Measurements from ENCODE around the gene AUTS2.

The AUTS2 gene

DNA sequence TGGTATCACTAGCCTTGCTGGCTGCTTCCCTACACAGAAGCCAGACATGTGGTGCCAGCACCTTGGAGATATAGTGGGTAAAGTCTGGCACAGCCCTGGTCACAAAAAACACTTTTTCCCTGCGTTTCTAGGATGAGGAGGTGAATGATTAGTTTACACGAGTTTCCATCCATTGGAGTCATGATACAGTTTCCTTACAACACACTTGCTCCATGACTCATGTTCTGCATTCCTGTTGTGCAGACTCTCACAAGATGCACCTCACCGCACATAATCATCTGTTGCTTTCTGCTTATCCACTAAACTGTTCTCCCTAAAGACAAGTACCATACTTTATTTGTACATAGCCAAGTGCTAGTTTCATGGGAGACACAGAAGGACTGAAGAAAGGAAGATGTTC, 786.6 kb downstream of the AUTS2 start:
- Histone ChIP-seq H3K36me3 (ENCODE audit: control insufficient read depth, insufficient read depth, low read length) (no peaks in the 10 kb centered on the region), H3K4me3 (ENCODE audit: low read length) (no peak overlapping the region), H3K9ac (ENCODE audit: low read length) (no peak overlapping the region), H3K27ac (ENCODE audit: low read depth, low read length) (no peak overlapping the region), H3K27me3 (ENCODE audit: control insufficient read depth, insufficient read depth, low read length) (no peaks in the 10 kb centered on the region), H3K4me1 (ENCODE audit: control insufficient read depth, insufficient read depth, low read length) (peaks cover 9% of the 10 kb centered on the region)

DNA sequence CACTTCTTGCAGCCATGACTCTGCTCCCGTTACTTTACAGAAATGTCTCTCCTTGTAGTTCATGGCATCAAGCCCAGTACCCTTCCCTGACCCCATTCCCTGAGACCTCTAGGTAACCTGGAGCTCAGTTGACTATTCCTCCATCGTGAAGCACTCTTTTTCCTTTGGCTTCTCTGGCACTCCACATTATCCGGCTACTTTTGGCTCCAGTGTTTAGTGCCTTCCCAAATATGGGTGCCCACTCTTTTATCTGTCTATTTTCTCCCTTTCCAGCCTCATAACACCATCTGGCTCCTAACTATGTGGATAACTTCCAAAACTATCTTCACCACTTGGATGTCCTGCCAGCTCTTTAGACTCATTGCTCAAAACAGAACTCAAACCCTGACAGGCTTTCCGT, 788.9 kb downstream of the AUTS2 start:
- no peaks in the 10 kb centered on the region for H3K27me3 ChIP-seq (ENCODE audit: control insufficient read depth, insufficient read depth, low read length)
- no peaks in the 10 kb centered on the region for H3K36me3 ChIP-seq (ENCODE audit: control insufficient read depth, insufficient read depth, low read length)
- no peak overlapping the region for H3K4me3 ChIP-seq (ENCODE audit: low read length)
- H3K27ac ChIP-seq (ENCODE audit: low read depth, low read length), result no peak overlapping the region
- H3K9ac ChIP-seq (ENCODE audit: low read length), result no peak overlapping the region
- peaks cover 4% of the 10 kb centered on the region for H3K4me1 ChIP-seq (ENCODE audit: control insufficient read depth, insufficient read depth, low read length)

DNA sequence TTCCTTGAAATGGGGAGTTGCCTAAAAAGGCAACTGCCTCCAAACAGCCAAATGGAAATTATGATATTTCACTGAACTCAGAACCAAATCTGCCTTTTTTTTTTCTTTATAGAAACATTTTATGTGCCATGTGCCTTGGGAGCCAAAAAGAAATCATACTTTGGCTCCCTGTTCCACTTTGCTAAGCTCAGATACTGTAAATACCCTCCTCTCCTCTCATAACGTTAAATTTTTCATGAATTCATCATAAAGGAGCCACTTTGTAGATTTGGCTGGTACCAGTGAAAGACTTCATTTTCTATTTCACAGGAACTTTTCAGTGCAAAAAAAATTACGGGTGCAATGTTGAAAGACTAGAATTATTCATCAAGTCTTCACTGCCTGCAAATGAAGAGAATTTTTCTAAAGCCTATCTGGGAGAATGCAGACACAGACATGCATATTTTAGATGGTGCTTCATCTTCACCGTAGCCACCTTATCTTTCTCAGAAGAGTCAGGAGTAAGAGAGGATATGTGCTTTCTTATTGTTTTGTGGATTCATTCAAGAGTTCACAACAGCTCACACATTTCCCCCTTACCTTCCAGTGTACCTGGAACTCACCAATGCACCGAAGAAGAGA, 791.4 kb downstream of the AUTS2 start:
- H3K27me3 ChIP-seq (ENCODE audit: control insufficient read depth, insufficient read depth, low read length), result no peaks in the 10 kb centered on the region
- H3K36me3 ChIP-seq (ENCODE audit: control insufficient read depth, insufficient read depth, low read length), result no peaks in the 10 kb centered on the region
- H3K9ac ChIP-seq (ENCODE audit: low read length), result no peak overlapping the region
- H3K4me3 ChIP-seq (ENCODE audit: low read length), result no peak overlapping the region
- peaks cover 4% of the 10 kb centered on the region for H3K4me1 ChIP-seq (ENCODE audit: control insufficient read depth, insufficient read depth, low read length)
- H3K27ac ChIP-seq (ENCODE audit: low read depth, low read length), result no peak overlapping the region

DNA sequence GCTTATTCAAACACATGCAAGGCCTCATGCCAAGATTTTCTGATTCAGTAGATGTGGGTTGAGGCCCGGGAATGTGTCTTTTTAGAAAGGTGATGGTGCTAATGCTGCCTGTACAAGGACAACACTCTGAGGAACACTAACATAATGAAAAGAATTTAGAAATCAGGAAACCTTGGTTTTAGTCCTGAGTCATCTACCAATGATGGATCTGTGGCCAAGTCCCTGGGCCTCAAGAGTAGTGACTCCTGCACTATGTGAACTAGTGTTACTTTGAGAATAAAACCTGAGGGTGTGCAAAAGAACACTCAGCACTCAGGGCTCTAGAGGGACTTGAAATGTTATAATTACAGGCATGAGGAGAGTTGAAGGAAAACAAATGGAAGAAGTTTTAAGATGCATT, 792.0 kb downstream of the AUTS2 start:
- H3K36me3 ChIP-seq (ENCODE audit: control insufficient read depth, insufficient read depth, low read length), result no peaks in the 10 kb centered on the region
- no peak overlapping the region for H3K27ac ChIP-seq (ENCODE audit: low read depth, low read length)
- H3K4me1 ChIP-seq (ENCODE audit: control insufficient read depth, insufficient read depth, low read length), result peaks cover 4% of the 10 kb centered on the region
- H3K27me3 ChIP-seq (ENCODE audit: control insufficient read depth, insufficient read depth, low read length), result no peaks in the 10 kb centered on the region
- no peak overlapping the region for H3K9ac ChIP-seq (ENCODE audit: low read length)
- H3K4me3 ChIP-seq (ENCODE audit: low read length), result no peak overlapping the region

DNA sequence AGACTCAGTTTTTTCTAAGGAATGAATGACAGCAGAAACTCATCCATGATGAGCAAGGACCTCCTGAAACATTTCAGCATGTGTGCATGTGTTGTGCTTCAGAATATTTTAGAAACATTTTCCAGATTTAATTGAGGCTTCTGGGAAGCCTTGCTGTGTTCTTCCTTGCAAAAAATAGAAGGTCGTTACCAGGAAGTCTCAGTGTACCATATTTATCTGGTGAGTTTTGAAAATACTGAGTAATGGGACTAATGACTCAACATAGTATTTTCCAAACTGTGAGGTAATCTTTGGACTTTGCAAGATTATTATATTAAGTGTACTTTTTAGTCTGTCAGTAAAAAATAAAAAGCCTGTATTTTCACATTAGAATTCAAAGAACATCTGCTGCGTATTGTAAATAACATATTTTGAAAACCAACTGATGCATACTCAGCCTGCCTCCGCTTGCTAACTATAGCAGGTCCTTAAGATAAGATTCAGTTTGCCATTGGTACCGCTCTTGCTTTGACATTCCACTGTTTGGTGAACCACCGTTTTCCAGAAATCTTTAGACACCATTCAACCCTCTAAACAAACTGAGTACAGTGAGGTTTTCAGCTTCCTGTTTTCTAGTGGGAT, 794.1 kb downstream of the AUTS2 start:
- Histone ChIP-seq H3K4me3 (ENCODE audit: low read length) (no peak overlapping the region), H3K4me1 (ENCODE audit: control insufficient read depth, insufficient read depth, low read length) (no peaks in the 10 kb centered on the region), H3K9ac (ENCODE audit: low read length) (no peak overlapping the region), H3K27me3 (ENCODE audit: control insufficient read depth, insufficient read depth, low read length) (no peaks in the 10 kb centered on the region), H3K36me3 (ENCODE audit: control insufficient read depth, insufficient read depth, low read length) (no peaks in the 10 kb centered on the region), H3K27ac (ENCODE audit: low read depth, low read length) (peak overlapping the region; percentile 42)

DNA sequence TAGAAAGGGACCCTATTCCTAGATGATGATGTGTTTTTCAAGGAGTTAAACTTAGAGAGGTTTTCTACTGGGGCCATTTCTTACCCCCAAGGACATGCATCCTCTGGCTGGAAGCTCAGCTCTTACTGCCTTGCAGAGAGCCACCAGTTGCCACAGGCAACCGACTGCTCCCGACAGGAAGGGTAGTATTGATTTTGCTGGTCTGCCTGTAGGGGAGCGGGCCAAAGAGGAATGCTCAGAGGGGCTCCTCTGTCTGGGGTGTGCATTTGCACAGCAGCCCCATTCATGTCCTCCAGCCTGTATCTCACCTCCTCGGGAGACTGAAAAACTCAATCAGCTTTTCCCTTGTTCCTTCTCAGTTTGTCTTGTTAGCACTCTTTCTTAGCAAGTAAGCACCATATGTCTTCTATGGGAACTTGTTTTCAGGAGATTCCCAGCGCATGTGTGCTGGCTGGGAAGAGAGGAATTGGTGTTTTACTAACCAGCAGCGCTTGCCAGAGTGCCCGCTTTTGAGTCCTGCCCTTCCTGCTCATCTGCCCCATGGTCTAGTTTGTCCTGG, 794.7 kb downstream of the AUTS2 start:
- no peak overlapping the region for H3K27ac ChIP-seq (ENCODE audit: low read depth, low read length)
- H3K4me1 ChIP-seq (ENCODE audit: control insufficient read depth, insufficient read depth, low read length), result no peaks in the 10 kb centered on the region
- H3K27me3 ChIP-seq (ENCODE audit: control insufficient read depth, insufficient read depth, low read length), result no peaks in the 10 kb centered on the region
- no peaks in the 10 kb centered on the region for H3K36me3 ChIP-seq (ENCODE audit: control insufficient read depth, insufficient read depth, low read length)
- no peak overlapping the region for H3K9ac ChIP-seq (ENCODE audit: low read length)
- H3K4me3 ChIP-seq (ENCODE audit: low read length), result no peak overlapping the region

DNA sequence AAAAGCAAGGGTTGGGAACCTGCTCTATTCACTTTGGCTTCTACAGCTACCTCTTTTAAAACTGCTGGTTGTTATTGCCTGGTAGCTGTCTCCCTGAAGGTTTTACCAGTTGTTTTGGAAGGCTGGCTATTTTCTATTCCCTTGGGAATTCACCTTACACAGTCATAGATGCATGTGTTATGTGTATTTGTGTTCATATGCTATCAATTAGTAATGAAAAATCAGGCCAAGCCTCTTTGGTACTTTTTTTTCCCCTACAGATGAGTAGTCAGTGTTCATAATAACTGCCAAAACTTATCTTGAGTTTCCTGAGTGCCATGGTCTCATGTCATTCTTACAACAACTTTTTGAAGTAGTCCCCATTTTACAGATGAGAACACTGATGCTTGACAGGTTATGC, 795.7 kb downstream of the AUTS2 start:
- Histone ChIP-seq H3K9ac (ENCODE audit: low read length) (no peak overlapping the region), H3K27ac (ENCODE audit: low read depth, low read length) (no peak overlapping the region), H3K4me3 (ENCODE audit: low read length) (no peak overlapping the region), H3K4me1 (ENCODE audit: control insufficient read depth, insufficient read depth, low read length) (no peaks in the 10 kb centered on the region), H3K27me3 (ENCODE audit: control insufficient read depth, insufficient read depth, low read length) (no peaks in the 10 kb centered on the region), H3K36me3 (ENCODE audit: control insufficient read depth, insufficient read depth, low read length) (no peaks in the 10 kb centered on the region)

GRCh38 chr7:70400829-70401380, 802.6 kb downstream of the AUTS2 start:
- no peaks in the 10 kb centered on the region for H3K4me1 ChIP-seq (ENCODE audit: control insufficient read depth, insufficient read depth, low read length)
- H3K4me3 ChIP-seq (ENCODE audit: low read length), result no peak overlapping the region
- no peak overlapping the region for H3K9ac ChIP-seq (ENCODE audit: low read length)
- no peaks in the 10 kb centered on the region for H3K36me3 ChIP-seq (ENCODE audit: control insufficient read depth, insufficient read depth, low read length)
- no peak overlapping the region for H3K27ac ChIP-seq (ENCODE audit: low read depth, low read length)
- H3K27me3 ChIP-seq (ENCODE audit: control insufficient read depth, insufficient read depth, low read length), result no peaks in the 10 kb centered on the region

DNA sequence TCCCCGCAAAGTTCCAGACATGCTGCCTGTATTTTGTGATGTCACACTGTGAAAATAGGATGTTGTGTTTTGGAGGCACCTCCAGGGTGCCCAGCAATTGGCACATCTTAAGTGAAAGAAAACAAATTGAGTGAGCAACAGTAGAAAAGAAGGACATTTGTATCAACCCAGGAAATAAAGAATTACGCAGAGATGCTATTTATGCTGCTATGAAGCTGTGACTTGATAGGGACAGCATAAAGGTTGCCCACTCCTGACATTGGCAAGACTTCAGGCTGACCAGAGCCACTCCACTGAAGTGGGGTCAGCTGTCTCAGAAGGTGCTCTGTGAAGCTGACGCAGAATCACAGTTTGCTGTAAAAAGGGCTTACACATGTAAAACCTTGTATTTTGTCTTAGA, 803.8 kb downstream of the AUTS2 start:
- H3K36me3 ChIP-seq (ENCODE audit: control insufficient read depth, insufficient read depth, low read length), result no peaks in the 10 kb centered on the region
- no peaks in the 10 kb centered on the region for H3K27me3 ChIP-seq (ENCODE audit: control insufficient read depth, insufficient read depth, low read length)
- H3K9ac ChIP-seq (ENCODE audit: low read length), result no peak overlapping the region
- no peaks in the 10 kb centered on the region for H3K4me1 ChIP-seq (ENCODE audit: control insufficient read depth, insufficient read depth, low read length)
- no peak overlapping the region for H3K27ac ChIP-seq (ENCODE audit: low read depth, low read length)
- H3K4me3 ChIP-seq (ENCODE audit: low read length), result no peak overlapping the region

- H3K9ac ChIP-seq (ENCODE audit: low read length), result no peak overlapping the region
- H3K27ac ChIP-seq (ENCODE audit: low read depth, low read length), result no peak overlapping the region
- no peaks in the 10 kb centered on the region for H3K36me3 ChIP-seq (ENCODE audit: control insufficient read depth, insufficient read depth, low read length)
- H3K27me3 ChIP-seq (ENCODE audit: control insufficient read depth, insufficient read depth, low read length), result no peaks in the 10 kb centered on the region
- H3K4me3 ChIP-seq (ENCODE audit: low read length), result no peak overlapping the region
- no peaks in the 10 kb centered on the region for H3K4me1 ChIP-seq (ENCODE audit: control insufficient read depth, insufficient read depth, low read length)
Observed at GRCh38 chr7:70405241-70405640, 807.0 kb downstream of the AUTS2 start.

DNA sequence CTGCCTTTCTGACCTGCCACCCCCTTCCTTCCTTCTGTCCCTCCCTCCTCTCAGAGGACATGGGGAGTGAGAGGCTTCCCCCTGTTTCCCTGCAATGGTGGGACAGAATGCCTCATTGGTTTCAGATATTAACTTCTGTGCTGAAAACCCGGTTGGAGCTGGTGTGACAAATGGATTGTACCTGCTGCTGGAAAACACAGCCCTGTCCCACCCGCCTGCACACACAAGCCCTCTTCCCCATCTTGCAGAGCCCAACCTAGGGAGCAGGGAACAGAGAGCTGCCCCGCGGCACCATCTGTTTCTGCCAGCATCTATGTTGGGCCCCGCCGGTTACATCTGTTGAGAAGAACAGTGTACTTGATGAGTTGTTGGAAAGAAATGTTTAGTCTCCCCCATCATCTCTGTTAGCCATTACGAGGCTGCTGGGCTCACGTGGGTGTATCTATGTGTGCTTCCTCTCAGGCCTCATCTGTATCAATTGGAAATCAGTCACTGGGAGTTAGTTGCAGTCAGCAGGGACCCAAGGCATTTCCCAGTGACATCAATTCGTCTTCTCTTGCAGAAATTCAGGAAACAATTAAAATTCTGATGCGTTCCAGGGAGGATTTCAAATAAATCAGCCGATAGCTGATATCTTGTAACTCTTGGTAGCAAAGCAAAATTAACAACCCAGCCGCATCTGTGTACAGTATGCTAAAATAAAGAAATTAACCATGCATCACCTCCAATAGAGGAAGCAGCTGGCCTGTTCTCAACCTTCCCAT, 808.1 kb downstream of the AUTS2 start:
- Histone ChIP-seq H3K27me3 (ENCODE audit: control insufficient read depth, insufficient read depth, low read length) (no peaks in the 10 kb centered on the region), H3K4me1 (ENCODE audit: control insufficient read depth, insufficient read depth, low read length) (no peaks in the 10 kb centered on the region), H3K36me3 (ENCODE audit: control insufficient read depth, insufficient read depth, low read length) (no peaks in the 10 kb centered on the region), H3K4me3 (ENCODE audit: low read length) (no peak overlapping the region), H3K27ac (ENCODE audit: low read depth, low read length) (no peak overlapping the region), H3K9ac (ENCODE audit: low read length) (no peak overlapping the region)

GRCh38 chr7:70406950-70407209, 808.6 kb downstream of the AUTS2 start:
- Histone ChIP-seq H3K4me3 (ENCODE audit: low read length) (no peak overlapping the region), H3K9ac (ENCODE audit: low read length) (no peak overlapping the region), H3K27me3 (ENCODE audit: control insufficient read depth, insufficient read depth, low read length) (no peaks in the 10 kb centered on the region), H3K27ac (ENCODE audit: low read depth, low read length) (no peak overlapping the region), H3K4me1 (ENCODE audit: control insufficient read depth, insufficient read depth, low read length) (no peaks in the 10 kb centered on the region), H3K36me3 (ENCODE audit: control insufficient read depth, insufficient read depth, low read length) (no peaks in the 10 kb centered on the region)

Data from rectal smooth muscle tissue (tissue), 1 donor.